Gastroesophageal sphincter (tissue), 3 donors: Measurements from ENCODE around the gene MAGEC3.

ENCODE experiments used
- CTCF ChIP-seq, 4 experiments: fragments of 200-600 bp in 2 of 4; fragments of 450-650 bp in 2 of 4; sonication (generic) in 1 of 4; IDR thresholded peaks; one replicate each; pipeline ENCODE4 v1.5.1; 2017 to 2019; ENCODE audit warnings: antibody characterized with exemption in 4 of 4, mild to moderate bottlenecking in 2 of 4, moderate library complexity in 2 of 4
- POLR2A ChIP-seq, 2 donors: fragments of 450-650 bp; IDR thresholded peaks; one replicate each; pipeline ENCODE4 v1.6.1; 2017; ENCODE audit warnings: antibody characterized with exemption in 2 of 2, mild to moderate bottlenecking in 2 of 2, moderate library complexity in 1 of 2
- POLR2AphosphoS5 ChIP-seq: sonication (generic); formaldehyde crosslinking; IDR thresholded peaks from one replicate; pipeline ENCODE4 v1.6.1; 2017; ENCODE audit warnings: antibody characterized with exemption

- TF ChIP-seq CTCF (IDR thresholded peaks at IDR 0.05) (no peak), POLR2AphosphoS5 (no peak), POLR2A (IDR thresholded peaks at IDR 0.05) (no peak)
Observed at GRCh38 chrX:141936080-141936479, 98.0 kb downstream of the MAGEC3 start.
